Smooth muscle cell of the brain vasculature (primary cell): ENCODE data around the gene MYO10.
"Not testable (repeated sequence)": the region's sequence is repeated elsewhere in the genome, so short reads cannot be mapped to it uniquely, and the experiment has no call there.

Experiments used
- DNase-seq: peaks from one replicate; pipeline ENCODE4 v3.0.0-alpha.2; 2012; ENCODE audit warnings: low read depth, low spot score

MYO10 gene

DNA sequence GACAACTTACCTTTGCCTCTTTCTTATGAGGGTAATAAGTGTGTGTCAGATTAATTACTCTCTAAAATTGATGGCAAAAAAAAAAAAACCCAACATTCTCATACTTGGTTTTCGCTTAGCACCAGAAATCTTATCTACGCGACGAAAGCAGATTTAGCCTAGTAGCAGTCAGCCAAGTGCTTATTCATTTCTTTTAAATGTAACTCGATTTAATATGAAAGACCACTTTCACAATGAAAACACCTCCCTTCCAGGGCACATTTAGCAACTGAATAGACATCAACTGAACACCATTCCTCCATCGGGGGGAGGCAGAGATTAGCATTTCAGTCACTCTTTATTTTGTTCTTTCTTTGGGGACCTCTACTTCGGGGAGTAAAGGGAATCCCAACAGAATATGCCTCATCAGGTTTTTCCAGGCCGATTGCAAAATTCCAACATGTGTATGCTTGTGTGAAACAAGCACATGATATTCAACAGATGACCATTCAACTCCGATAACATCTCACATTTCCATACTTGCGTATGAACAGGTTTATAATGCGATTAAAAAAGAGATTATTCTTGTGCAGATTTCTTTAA lies 195.2 kb downstream of the MYO10 start:
- DNase-seq, result no peak

DNA sequence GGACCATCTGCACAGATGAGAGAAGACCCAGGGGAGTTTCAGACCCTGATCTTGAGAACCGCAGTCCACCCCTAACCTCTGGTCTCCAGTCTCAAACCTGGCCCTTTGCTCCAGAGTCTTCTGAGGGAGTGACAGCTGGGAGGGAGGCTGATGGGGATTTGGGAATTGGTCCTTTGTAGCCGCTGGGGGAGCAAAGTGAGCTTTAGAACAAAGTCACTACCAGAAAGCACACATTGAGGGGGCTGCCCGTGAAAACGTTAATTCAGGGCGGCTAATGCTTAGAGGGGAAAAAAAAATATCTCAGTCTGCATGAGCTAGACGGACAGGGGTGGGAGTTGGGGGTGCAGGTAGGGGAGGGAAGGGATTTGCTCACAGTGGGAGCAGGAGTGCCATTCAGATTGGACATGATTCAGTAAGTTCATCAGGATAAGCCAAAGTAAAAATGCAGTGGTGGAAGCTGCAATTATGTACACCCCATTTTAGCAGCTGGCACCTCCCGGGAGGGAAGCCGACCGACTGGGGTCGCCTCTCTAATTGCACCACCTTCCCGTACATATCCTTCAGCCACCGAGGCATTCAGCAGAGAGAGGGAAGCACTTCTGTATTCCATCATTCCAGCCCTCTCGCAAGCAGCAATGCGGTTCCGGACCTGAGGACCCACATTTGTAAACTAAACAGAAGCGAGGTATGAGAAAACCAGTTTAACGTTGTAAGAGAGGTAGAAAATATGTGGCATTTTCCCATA lies 195.8 kb downstream of the MYO10 start:
- DNase-seq, result no peak

DNA sequence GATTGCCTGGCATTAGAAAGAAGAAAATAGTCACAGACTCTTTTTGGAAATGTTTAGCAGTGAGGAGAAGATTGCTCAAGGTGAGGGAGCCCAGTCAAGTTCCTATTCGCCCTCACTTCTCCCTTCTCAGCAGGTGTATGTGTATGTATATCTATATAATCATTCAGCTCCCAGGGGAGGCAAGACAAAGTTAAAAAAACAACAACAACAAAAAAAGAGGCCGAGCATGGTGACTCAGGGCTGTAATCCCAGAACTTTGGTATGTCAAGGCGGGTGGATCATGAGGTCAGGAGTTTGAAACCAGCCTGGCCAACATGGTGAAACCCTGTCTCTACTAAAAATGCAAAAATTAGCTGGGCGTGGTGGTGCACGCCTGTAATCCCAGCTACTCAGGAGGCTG lies 197.7 kb downstream of the MYO10 start:
- DNase-seq, result not testable (repeated sequence)

GRCh38 chr5:16737620-16738364 lies 198.3 kb downstream of the MYO10 start:
- DNase-seq, result no peak

GRCh38 chr5:16737209-16737608 lies 198.9 kb downstream of the MYO10 start:
- DNase-seq, result no peak

GRCh38 chr5:16736158-16736995 lies 199.7 kb downstream of the MYO10 start:
- DNase-seq, result no peak

GRCh38 chr5:16735101-16736060 lies 200.7 kb downstream of the MYO10 start:
- DNase-seq, result no peak

GRCh38 chr5:16733331-16734006 lies 202.6 kb downstream of the MYO10 start:
- DNase-seq, result no peak

DNA sequence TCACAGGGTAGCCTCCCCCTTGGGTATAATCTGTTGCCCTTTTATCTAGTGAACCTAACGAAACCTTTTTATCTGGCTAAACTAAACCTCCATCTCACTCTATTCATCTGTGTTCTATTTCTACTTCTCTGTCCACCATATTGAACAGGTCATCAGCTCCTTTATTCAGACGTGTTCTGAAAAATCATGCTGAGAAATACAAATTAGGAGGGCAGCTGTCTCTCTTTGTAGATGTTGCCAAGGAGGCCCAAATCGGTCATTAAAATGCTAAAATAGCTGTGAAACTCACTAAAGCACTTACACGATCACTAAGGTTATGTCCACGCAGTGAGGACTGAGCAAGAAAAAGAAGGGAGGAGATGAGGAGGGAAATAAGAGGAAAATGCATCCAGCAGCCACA lies 203.7 kb downstream of the MYO10 start:
- no peak for DNase-seq

DNA sequence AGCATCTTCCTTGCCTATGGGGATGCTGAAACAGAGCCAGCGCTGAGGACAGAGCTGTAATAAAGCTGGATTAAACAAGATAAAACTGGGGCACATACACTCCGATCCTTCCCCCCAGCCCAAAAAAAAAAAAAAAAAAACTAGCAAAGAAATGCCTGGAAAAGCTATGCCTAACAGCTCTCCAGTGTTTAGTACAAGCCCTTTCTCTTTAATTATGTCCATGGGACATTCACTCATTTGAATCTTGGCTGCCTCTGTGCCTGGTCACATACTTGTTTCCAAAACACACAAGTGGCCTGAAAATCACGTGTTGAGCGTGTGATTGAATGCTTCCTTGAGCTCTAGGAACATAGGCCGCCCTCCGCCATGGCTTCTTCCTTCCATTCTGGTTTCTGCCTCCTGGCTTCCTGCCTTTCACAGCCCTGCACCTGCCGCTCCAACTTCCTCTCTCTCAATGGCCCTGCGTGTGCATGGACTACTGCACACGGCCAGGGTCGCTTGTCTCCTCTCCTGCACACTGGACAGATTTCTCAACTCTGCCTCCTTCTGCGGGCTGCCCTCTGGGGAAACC lies 208.2 kb downstream of the MYO10 start:
- no peak for DNase-seq

DNA sequence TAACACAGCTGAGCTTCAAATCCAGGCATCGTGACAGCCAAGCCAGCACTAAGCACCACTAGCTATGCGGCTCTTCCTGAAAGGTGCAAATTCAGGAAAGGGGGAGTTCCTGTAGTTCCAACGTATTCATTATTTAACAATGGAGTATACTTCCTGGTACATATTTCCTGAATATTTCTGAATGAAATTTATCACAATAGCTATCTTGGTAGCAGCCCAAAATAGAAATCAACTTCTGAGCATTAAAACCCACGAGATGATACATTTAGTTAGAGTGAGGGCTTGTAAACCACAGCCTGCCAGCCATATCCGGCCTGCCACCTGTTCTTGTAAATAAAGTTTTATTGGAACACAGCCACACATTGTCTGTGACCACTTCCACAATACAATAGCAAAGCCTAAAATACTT lies 209.5 kb downstream of the MYO10 start:
- no peak for DNase-seq

DNA sequence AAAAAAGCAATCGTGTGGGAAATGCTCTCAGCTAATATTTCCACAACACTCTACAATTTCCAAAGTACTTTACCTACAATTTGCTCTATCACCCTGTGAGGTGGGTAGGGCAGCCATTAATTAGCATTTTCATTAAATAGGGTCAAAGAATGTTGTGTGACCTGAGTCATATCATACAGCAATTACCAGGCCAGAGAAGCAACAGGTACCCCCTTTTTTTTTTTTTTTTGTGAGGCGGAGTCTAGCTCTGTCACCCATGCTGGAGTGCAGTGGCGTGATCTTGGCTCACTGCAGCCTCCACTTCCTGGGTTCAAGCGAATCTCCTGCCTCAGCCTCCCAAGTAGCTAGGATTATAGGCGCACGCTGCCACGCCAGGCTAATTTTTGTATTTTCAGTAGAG lies 210.5 kb downstream of the MYO10 start:
- DNase-seq, result no peak

- DNase-seq, result no peak
Observed at GRCh38 chr5:16723821-16724220, 212.3 kb downstream of the MYO10 start.

- DNase-seq, result no peak
Observed at GRCh38 chr5:16722097-16722495, 214.0 kb downstream of the MYO10 start.

GRCh38 chr5:16721151-16722096 lies 214.7 kb downstream of the MYO10 start:
- no peak for DNase-seq

DNA sequence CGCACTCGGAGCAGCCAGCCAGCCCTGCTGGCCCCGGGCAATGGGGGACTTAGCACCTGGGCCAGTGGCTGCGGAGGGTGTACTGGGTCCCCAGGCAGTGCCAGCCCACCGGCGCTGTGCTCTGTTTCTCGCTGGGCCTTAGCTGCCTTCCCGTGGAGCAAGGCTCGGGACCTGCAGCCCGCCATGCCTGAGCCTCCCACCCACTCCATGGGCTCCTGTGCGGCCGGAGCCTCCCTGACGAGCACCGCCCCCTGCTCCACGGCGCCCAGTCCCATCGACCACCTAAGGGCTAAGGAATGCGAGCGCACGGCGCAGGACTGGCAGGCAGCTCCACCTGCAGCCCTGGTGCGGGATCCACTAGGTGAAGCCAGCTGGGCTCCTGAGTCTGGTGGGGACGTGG lies 218.1 kb downstream of the MYO10 start:
- DNase-seq, result not testable (repeated sequence)

GRCh38 chr5:16713386-16713928 lies 222.6 kb downstream of the MYO10 start:
- DNase-seq, result peak; percentile 41

DNA sequence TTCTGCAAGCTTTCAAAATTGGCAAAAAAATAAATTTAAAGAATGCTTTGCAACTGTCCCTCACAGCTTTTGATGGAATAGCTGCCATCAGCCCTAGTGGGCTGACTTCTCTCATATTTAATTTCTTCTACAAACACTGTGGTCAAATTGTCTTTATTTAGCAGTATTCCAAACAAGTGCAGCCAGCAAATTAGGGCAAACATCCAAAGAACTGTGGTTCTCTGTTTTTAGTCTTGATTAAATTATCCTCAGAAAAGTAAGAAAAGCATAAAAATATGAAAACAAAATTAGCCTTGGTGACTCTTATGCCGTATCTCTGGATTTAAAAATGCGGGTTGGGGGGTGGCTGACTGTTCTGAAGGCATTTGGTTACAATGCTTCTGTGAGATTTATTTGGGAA lies 223.5 kb downstream of the MYO10 start:
- DNase-seq, result no peak
